Smooth muscle cell (in vitro differentiated cells): Measurements from ENCODE around the gene KLHL18. TPM values are rescaled to one million over a fixed set of nuclear protein-coding genes. Genes with fewer than 3 reads are reported as not detected.

Source experiments
- DNase-seq: peaks from one replicate; lab custom pipeline; 2025; ENCODE audit not compliant: unreplicated experiment; lab: John Stamatoyannopoulos, UW
- H2AFZ ChIP-seq: fragments of 200-600 bp; sonication (generic); 2 replicates; pipeline ENCODE4 v1.6.0; 2016; ENCODE audit warnings: antibody characterized with exemption, low read depth, mild to moderate bottlenecking
- H3F3A ChIP-seq: fragments of 200-600 bp; sonication (generic); 2 replicates; pipeline ENCODE4 v1.6.0; 2017; ENCODE audit warnings: antibody characterized with exemption, low read depth
- H3K27ac ChIP-seq: fragments of 200-600 bp; sonication (generic); 2 replicates; pipeline ENCODE4 v1.5.1; 2016; ENCODE audit warnings: low read depth, mild to moderate bottlenecking
- H3K27me3 ChIP-seq: fragments of 200-600 bp; sonication (generic); 2 replicates; pipeline ENCODE4 v1.6.1; 2016; ENCODE audit warnings: low read depth, mild to moderate bottlenecking
- H3K36me3 ChIP-seq: fragments of 200-600 bp; sonication (generic); 2 replicates; pipeline ENCODE4 v1.5.1; 2016; ENCODE audit warnings: low read depth
- H3K4me1 ChIP-seq: fragments of 200-600 bp; sonication (generic); 2 replicates; pipeline ENCODE4 v1.5.1; 2016; ENCODE audit warnings: low read depth
- H3K4me2 ChIP-seq: fragments of 200-600 bp; sonication (generic); 2 replicates; pipeline ENCODE4 v1.6.0; 2016; ENCODE audit warnings: mild to moderate bottlenecking
- H3K4me3 ChIP-seq: fragments of 200-600 bp; sonication (generic); 2 replicates; pipeline ENCODE4 v1.5.1; 2016; ENCODE audit warnings: mild to moderate bottlenecking
- H3K79me2 ChIP-seq: fragments of 200-600 bp; sonication (generic); 2 replicates; pipeline ENCODE4 v1.6.0; 2016; ENCODE audit warnings: low read depth, mild to moderate bottlenecking
- H3K9ac ChIP-seq: fragments of 200-600 bp; sonication (generic); 2 replicates; pipeline ENCODE4 v1.6.0; 2016; ENCODE audit warnings: low read depth
- H3K9me3 ChIP-seq: fragments of 200-600 bp; sonication (generic); replicated peaks from 2 replicates; pipeline ENCODE4 v1.5.1; 2016; ENCODE audit warnings: low read depth
- H4K20me1 ChIP-seq: fragments of 200-600 bp; sonication (generic); 2 replicates; pipeline ENCODE4 v1.6.0; 2016; ENCODE audit warnings: low read depth
- CTCF ChIP-seq: fragments of 200-600 bp; sonication (generic); IDR thresholded peaks from 2 replicates; pipeline ENCODE4 v1.5.1; 2017; ENCODE audit warnings: borderline replicate concordance, mild to moderate bottlenecking, antibody characterized with exemption; ENCODE audit not compliant: insufficient read depth, poor library complexity, severe bottlenecking
- WGBS: methylation state at CpG from one replicate; pipeline ENCODE4 v1.1.7; 2016; ENCODE audit warnings: low lambda C conversion rate; 5-methylcytosine and 5-hydroxymethylcytosine counted together
- polyA plus RNA-seq: library from polyadenylated mRNA; unstranded; fragments of >200 nt; fragmentation: Nextera tagmentation; extraction: Ambion mirVana; gene quantifications from 2 replicates; pipeline ENCODE4 v1.2.1, GENCODE V29; 2016
- total RNA-seq: library from RNA; depleted of rRNA; stranded (reverse); fragments of >200 nt; gene quantifications from 2 replicates; pipeline ENCODE4 v1.2.3, GENCODE V29; 2014

Gene KLHL18
- total and polyA plus RNA-seq, 2 experiments from 2014 or later: 17.6 to 17.8 TPM

- H4K20me1 ChIP-seq: no peaks in the 10 kb centered on the region
- H3K27ac ChIP-seq: no peak overlapping the region
- WGBS: 92% methylated on average over 4 of the region's 5 CpGs
- no peak overlapping the region for H2AFZ ChIP-seq
- DNase-seq: no peak
- peaks cover 3% of the 10 kb centered on the region for H3F3A ChIP-seq
- TF ChIP-seq CTCF: no peak
- H3K9ac ChIP-seq: no peak overlapping the region
- H3K4me1 ChIP-seq: peaks cover 9% of the 10 kb centered on the region
- H3K4me3 ChIP-seq: no peak overlapping the region
- no peaks in the 10 kb centered on the region for H3K27me3 ChIP-seq
- no peaks in the 10 kb centered on the region for H3K36me3 ChIP-seq
- no peaks in the 10 kb centered on the region for H3K9me3 ChIP-seq
- no peak overlapping the region for H3K4me2 ChIP-seq
- H3K79me2 ChIP-seq: peaks cover 22% of the 10 kb centered on the region
These were observed 2.2 kb upstream of the KLHL18 start for GRCh38 chr3:47280519-47280918.

GRCh38 chr3:47283193-47283537, 421 bp downstream of the KLHL18 start:
- no peaks in the 10 kb centered on the region for H3K9me3 ChIP-seq
- H3K4me3 ChIP-seq: peak overlapping the region; percentile 94
- H3K9ac ChIP-seq: peak overlapping the region; percentile 93
- peak overlapping the region; percentile 99 for H3K27ac ChIP-seq
- H3K4me1 ChIP-seq: peaks cover 9% of the 10 kb centered on the region
- 3% methylated on average over 6 of the region's 10 CpGs for WGBS
- TF ChIP-seq CTCF: no peak
- H3F3A ChIP-seq: peaks cover 3% of the 10 kb centered on the region
- no peak for DNase-seq
- H3K4me2 ChIP-seq: peak overlapping the region; percentile 88
- H3K79me2 ChIP-seq: peaks cover 38% of the 10 kb centered on the region
- H3K36me3 ChIP-seq: no peaks in the 10 kb centered on the region
- peaks cover 12% of the 10 kb centered on the region for H4K20me1 ChIP-seq
- peak overlapping the region; percentile 94 for H2AFZ ChIP-seq
- H3K27me3 ChIP-seq: no peaks in the 10 kb centered on the region

- Histone ChIP-seq H3K27me3 (no peaks in the 10 kb centered on the region), H3K9ac (peak overlapping the region; percentile 93), H3K4me1 (peaks cover 9% of the 10 kb centered on the region), H3K27ac (peak overlapping the region; percentile 99), H4K20me1 (peaks cover 17% of the 10 kb centered on the region), H3K4me2 (peak overlapping the region; percentile 88), H2AFZ (no peak overlapping the region), H3K4me3 (peak overlapping the region; percentile 94), H3K9me3 (no peaks in the 10 kb centered on the region), H3F3A (peaks cover 3% of the 10 kb centered on the region), H3K36me3 (no peaks in the 10 kb centered on the region), H3K79me2 (peaks cover 41% of the 10 kb centered on the region)
- 45% methylated on average over 12 of the region's 12 CpGs for WGBS
- DNase-seq: no peak
- TF ChIP-seq CTCF: no peak
These were observed 1.0 kb downstream of the KLHL18 start for GRCh38 chr3:47283591-47284364.
